Stomach (tissue), 4 donors: ENCODE measurements around the gene GPAT2.
"Not testable (repeated sequence)": the region's sequence is repeated elsewhere in the genome, so short reads cannot be mapped to it uniquely, and the experiment has no call there.

Experiments used
- EP300 ChIP-seq: sonication (generic); formaldehyde crosslinking; IDR thresholded peaks from one replicate; pipeline ENCODE4 v1.6.1; 2017; ENCODE audit warnings: antibody characterized with exemption
- POLR2A ChIP-seq, 4 donors: fragments of 450-650 bp; IDR thresholded peaks; one replicate each; pipeline ENCODE4 v1.6.1; 2016; ENCODE audit warnings: antibody characterized with exemption in 4 of 4, control low read depth in 2 of 4, mild to moderate bottlenecking in 1 of 4, moderate library complexity in 1 of 4
- POLR2AphosphoS5 ChIP-seq, 3 donors: sonication (generic); formaldehyde crosslinking; IDR thresholded peaks; one replicate each; pipeline ENCODE4 v1.6.1; 2016; ENCODE audit warnings: antibody characterized with exemption in 3 of 3
- TF ChIP-seq, protein P1 (sequence below), 7 experiments: fragments of 450-650 bp in 4 of 7; fragments of 200-600 bp in 3 of 7; sonication (generic) in 3 of 7; IDR thresholded peaks; one replicate each; pipeline ENCODE4 v1.5.1; 2016 to 2019; ENCODE audit warnings: antibody characterized with exemption in 7 of 7, control low read depth in 2 of 7, mild to moderate bottlenecking in 1 of 7

DNA sequence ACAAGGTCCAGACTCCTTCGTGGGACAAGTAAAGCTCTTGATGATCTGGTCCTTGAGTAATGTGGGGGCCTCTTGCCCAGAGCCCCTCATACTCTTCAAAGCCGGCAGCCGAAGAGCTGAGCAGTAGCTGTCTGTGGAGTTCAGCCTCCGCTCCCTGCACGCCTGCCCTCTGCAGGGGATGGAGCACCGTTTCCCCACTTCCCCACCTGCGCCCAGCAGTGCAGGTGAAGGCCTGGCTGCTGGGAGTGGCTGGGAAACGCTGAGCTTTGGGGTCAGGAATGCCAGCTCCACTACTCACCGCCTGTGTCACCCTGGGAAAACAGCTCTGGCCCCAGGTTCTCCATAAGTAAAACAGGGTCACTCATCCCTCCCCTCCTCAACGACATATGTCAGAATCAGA is 24.9 kb downstream of the GPAT2 start:
- TF ChIP-seq, protein P1, sequence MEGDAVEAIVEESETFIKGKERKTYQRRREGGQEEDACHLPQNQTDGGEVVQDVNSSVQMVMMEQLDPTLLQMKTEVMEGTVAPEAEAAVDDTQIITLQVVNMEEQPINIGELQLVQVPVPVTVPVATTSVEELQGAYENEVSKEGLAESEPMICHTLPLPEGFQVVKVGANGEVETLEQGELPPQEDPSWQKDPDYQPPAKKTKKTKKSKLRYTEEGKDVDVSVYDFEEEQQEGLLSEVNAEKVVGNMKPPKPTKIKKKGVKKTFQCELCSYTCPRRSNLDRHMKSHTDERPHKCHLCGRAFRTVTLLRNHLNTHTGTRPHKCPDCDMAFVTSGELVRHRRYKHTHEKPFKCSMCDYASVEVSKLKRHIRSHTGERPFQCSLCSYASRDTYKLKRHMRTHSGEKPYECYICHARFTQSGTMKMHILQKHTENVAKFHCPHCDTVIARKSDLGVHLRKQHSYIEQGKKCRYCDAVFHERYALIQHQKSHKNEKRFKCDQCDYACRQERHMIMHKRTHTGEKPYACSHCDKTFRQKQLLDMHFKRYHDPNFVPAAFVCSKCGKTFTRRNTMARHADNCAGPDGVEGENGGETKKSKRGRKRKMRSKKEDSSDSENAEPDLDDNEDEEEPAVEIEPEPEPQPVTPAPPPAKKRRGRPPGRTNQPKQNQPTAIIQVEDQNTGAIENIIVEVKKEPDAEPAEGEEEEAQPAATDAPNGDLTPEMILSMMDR (IDR thresholded peaks at IDR 0.05), result not testable (repeated sequence)
- peak in 1 of 3 donors; percentile 28 for TF ChIP-seq POLR2AphosphoS5 (IDR thresholded peaks at IDR 0.05)
- not testable (repeated sequence) for TF ChIP-seq POLR2A (IDR thresholded peaks at IDR 0.05); EP300
